Smooth muscle cell (in vitro differentiated cells): Measurements from ENCODE around the gene EHHADH. TPM values are rescaled to one million over a fixed set of nuclear protein-coding genes. Genes with fewer than 3 reads are reported as not detected.
"Not testable (repeated sequence)": the region's sequence is repeated elsewhere in the genome, so short reads cannot be mapped to it uniquely, and the experiment has no call there.

Experiments
- DNase-seq: peaks from one replicate; lab custom pipeline; 2025; ENCODE audit not compliant: unreplicated experiment; lab: John Stamatoyannopoulos, UW
- H2AFZ ChIP-seq: fragments of 200-600 bp; sonication (generic); 2 replicates; pipeline ENCODE4 v1.6.0; 2016; ENCODE audit warnings: antibody characterized with exemption, low read depth, mild to moderate bottlenecking
- H3F3A ChIP-seq: fragments of 200-600 bp; sonication (generic); 2 replicates; pipeline ENCODE4 v1.6.0; 2017; ENCODE audit warnings: antibody characterized with exemption, low read depth
- H3K27ac ChIP-seq: fragments of 200-600 bp; sonication (generic); 2 replicates; pipeline ENCODE4 v1.5.1; 2016; ENCODE audit warnings: low read depth, mild to moderate bottlenecking
- H3K27me3 ChIP-seq: fragments of 200-600 bp; sonication (generic); 2 replicates; pipeline ENCODE4 v1.6.1; 2016; ENCODE audit warnings: low read depth, mild to moderate bottlenecking
- H3K36me3 ChIP-seq: fragments of 200-600 bp; sonication (generic); 2 replicates; pipeline ENCODE4 v1.5.1; 2016; ENCODE audit warnings: low read depth
- H3K4me1 ChIP-seq: fragments of 200-600 bp; sonication (generic); 2 replicates; pipeline ENCODE4 v1.5.1; 2016; ENCODE audit warnings: low read depth
- H3K4me2 ChIP-seq: fragments of 200-600 bp; sonication (generic); 2 replicates; pipeline ENCODE4 v1.6.0; 2016; ENCODE audit warnings: mild to moderate bottlenecking
- H3K4me3 ChIP-seq: fragments of 200-600 bp; sonication (generic); 2 replicates; pipeline ENCODE4 v1.5.1; 2016; ENCODE audit warnings: mild to moderate bottlenecking
- H3K79me2 ChIP-seq: fragments of 200-600 bp; sonication (generic); 2 replicates; pipeline ENCODE4 v1.6.0; 2016; ENCODE audit warnings: low read depth, mild to moderate bottlenecking
- H3K9ac ChIP-seq: fragments of 200-600 bp; sonication (generic); 2 replicates; pipeline ENCODE4 v1.6.0; 2016; ENCODE audit warnings: low read depth
- H3K9me3 ChIP-seq: fragments of 200-600 bp; sonication (generic); replicated peaks from 2 replicates; pipeline ENCODE4 v1.5.1; 2016; ENCODE audit warnings: low read depth
- H4K20me1 ChIP-seq: fragments of 200-600 bp; sonication (generic); 2 replicates; pipeline ENCODE4 v1.6.0; 2016; ENCODE audit warnings: low read depth
- WGBS: methylation state at CpG from one replicate; pipeline ENCODE4 v1.1.7; 2016; ENCODE audit warnings: low lambda C conversion rate; 5-methylcytosine and 5-hydroxymethylcytosine counted together
- polyA plus RNA-seq: library from polyadenylated mRNA; unstranded; fragments of >200 nt; fragmentation: Nextera tagmentation; extraction: Ambion mirVana; gene quantifications from 2 replicates; pipeline ENCODE4 v1.2.1, GENCODE V29; 2016
- total RNA-seq: library from RNA; depleted of rRNA; stranded (reverse); fragments of >200 nt; gene quantifications from 2 replicates; pipeline ENCODE4 v1.2.3, GENCODE V29; 2014
- TF ChIP-seq, protein P1 (sequence below): fragments of 200-600 bp; sonication (generic); IDR thresholded peaks from 2 replicates; pipeline ENCODE4 v1.5.1; 2017; ENCODE audit warnings: borderline replicate concordance, mild to moderate bottlenecking, antibody characterized with exemption; ENCODE audit not compliant: insufficient read depth, poor library complexity, severe bottlenecking

The EHHADH gene
- total and polyA plus RNA-seq, 2 experiments from 2014 or later: 2.7 to 2.9 TPM

GRCh38 chr3:185242642-185243041, 11.2 kb downstream of the EHHADH start:
- no peaks in the 10 kb centered on the region for H3F3A ChIP-seq
- TF ChIP-seq, protein P1, sequence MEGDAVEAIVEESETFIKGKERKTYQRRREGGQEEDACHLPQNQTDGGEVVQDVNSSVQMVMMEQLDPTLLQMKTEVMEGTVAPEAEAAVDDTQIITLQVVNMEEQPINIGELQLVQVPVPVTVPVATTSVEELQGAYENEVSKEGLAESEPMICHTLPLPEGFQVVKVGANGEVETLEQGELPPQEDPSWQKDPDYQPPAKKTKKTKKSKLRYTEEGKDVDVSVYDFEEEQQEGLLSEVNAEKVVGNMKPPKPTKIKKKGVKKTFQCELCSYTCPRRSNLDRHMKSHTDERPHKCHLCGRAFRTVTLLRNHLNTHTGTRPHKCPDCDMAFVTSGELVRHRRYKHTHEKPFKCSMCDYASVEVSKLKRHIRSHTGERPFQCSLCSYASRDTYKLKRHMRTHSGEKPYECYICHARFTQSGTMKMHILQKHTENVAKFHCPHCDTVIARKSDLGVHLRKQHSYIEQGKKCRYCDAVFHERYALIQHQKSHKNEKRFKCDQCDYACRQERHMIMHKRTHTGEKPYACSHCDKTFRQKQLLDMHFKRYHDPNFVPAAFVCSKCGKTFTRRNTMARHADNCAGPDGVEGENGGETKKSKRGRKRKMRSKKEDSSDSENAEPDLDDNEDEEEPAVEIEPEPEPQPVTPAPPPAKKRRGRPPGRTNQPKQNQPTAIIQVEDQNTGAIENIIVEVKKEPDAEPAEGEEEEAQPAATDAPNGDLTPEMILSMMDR: no peak
- WGBS: 86% methylated on average over 3 of the region's 3 CpGs
- no peak overlapping the region for H3K9ac ChIP-seq
- peaks cover 6% of the 10 kb centered on the region for H3K9me3 ChIP-seq
- no peaks in the 10 kb centered on the region for H3K79me2 ChIP-seq
- no peak overlapping the region for H3K4me3 ChIP-seq
- H3K27ac ChIP-seq: no peak overlapping the region
- no peak for DNase-seq
- H2AFZ ChIP-seq: no peak overlapping the region
- H3K4me2 ChIP-seq: no peak overlapping the region
- no peaks in the 10 kb centered on the region for H3K4me1 ChIP-seq
- H4K20me1 ChIP-seq: no peaks in the 10 kb centered on the region
- no peaks in the 10 kb centered on the region for H3K36me3 ChIP-seq
- H3K27me3 ChIP-seq: no peaks in the 10 kb centered on the region

DNA sequence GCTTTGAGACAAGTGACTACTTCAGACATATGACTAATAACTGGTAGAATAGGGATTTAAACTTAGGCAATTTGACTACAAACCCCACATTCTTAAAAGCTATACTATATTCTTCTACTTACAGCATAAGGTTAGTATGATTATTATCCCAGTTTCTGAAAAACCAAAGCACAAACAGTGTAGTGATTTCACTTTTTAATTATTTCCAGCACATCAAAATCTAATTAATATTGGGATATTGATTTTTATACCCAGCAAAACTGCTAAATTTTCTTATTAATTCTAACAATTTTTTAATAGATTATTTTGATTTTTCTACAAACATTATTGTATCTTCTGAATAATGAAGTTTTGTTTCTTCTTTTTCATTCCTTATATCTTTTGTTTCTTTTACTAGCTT, 16.9 kb downstream of the EHHADH start:
- Histone ChIP-seq H3K9ac (no peak overlapping the region), H2AFZ (no peak overlapping the region), H3K4me1 (no peaks in the 10 kb centered on the region), H3K4me3 (no peak overlapping the region), H3K36me3 (peaks cover 4% of the 10 kb centered on the region), H3K27ac (no peak overlapping the region), H3K79me2 (no peaks in the 10 kb centered on the region), H4K20me1 (no peaks in the 10 kb centered on the region), H3K4me2 (no peak overlapping the region), H3F3A (no peaks in the 10 kb centered on the region), H3K9me3 (peaks cover 6% of the 10 kb centered on the region), H3K27me3 (no peaks in the 10 kb centered on the region)
- no peak for DNase-seq
- TF ChIP-seq, protein P1: no peak

DNA sequence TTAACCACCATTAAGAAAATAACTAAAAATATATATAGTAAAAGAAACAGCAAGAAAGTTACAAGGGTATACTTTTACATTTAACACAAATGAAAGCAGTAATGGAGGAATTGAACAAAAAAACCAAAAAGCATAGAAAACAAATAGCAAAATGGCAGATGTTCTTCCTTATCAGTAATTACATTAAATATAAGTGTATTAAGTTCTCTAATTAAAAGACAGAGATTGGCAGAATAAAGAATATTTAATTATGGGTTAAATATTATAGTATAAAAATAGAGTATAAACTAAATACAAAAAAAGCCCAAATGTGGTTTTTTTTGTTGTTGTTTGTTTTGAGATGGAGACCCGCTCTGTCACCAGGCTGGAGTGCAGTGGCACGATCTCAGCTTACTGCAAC, 20.5 kb downstream of the EHHADH start:
- Histone ChIP-seq H3K79me2 (no peaks in the 10 kb centered on the region), H3K27me3 (no peaks in the 10 kb centered on the region), H3K4me3 (no peak overlapping the region), H3K9ac (no peak overlapping the region), H3K27ac (no peak overlapping the region), H3F3A (no peaks in the 10 kb centered on the region), H3K4me2 (no peak overlapping the region), H4K20me1 (no peaks in the 10 kb centered on the region), H2AFZ (no peak overlapping the region), H3K36me3 (peaks cover 4% of the 10 kb centered on the region), H3K4me1 (no peaks in the 10 kb centered on the region), H3K9me3 (no peaks in the 10 kb centered on the region)
- no peak for DNase-seq
- 96% methylated on average over 2 of the region's 2 CpGs for WGBS
- TF ChIP-seq, protein P1: no peak

- not testable (repeated sequence) for H3K79me2 ChIP-seq, H2AFZ ChIP-seq, H3K9me3 ChIP-seq, H3F3A ChIP-seq, DNase-seq, H4K20me1 ChIP-seq, H3K36me3 ChIP-seq, H3K27ac ChIP-seq, H3K4me3 ChIP-seq, H3K4me1 ChIP-seq, H3K4me2 ChIP-seq, H3K27me3 ChIP-seq, H3K9ac ChIP-seq
- WGBS: 100% methylated on average over 1 of the region's 1 CpG
These were observed 27.3 kb downstream of the EHHADH start for GRCh38 chr3:185226526-185226925.
